ENCODE results near the gene SPAG9. TPM values are rescaled to one million over a fixed set of nuclear protein-coding genes. Genes with fewer than 3 reads are reported as not detected.

Gene SPAG9
- total RNA-seq, 1 experiment from 2014 or later: 77.6 TPM

GRCh38 chr17:50935221-50935995 is 185.3 kb downstream of the SPAG9 start:
- intact Hi-C loops (cut with micrococcal nuclease): no loop called here
- ChIA-PET CTCF (interaction anchor here (0.6 to 1.1 kb wide), 2 partner anchors 9 to 83 kb away, joined by 3 read pairs; no protein-coding TSS in a partner anchor), RAD21 (ENCODE audit: low non-redundant PET in 1 of 2, low total read pairs in 2 of 2, uncharacterized antibody in 2 of 2, unreplicated experiment in 2 of 2) (no interaction called here), POLR2A (interaction anchor here (1.4 to 2.0 kb wide), 3 partner anchors 9 to 69 kb away, joined by 4 to 17 read pairs (median 5); partner anchors contain the start of gene TOB1)
- Histone ChIP-seq H3K4me2 (ENCODE audit: low read length) (no peak overlapping the region), H3K9me3 (ENCODE audit: control insufficient read depth in 1 of 2, insufficient read depth in 1 of 2, low read depth in 1 of 2, low read length in 2 of 2) (no peaks in the 10 kb centered on the region), H3K79me2 (ENCODE audit: insufficient read depth, low read length) (no peaks in the 10 kb centered on the region), H4K20me1 (ENCODE audit: insufficient read depth) (no peaks in the 10 kb centered on the region), H3K4me1 (ENCODE audit: control insufficient read depth in 1 of 2, insufficient read depth in 2 of 2, low read length in 2 of 2) (peaks cover 0 to 16% of the 10 kb centered on the region in 2 experiments; a peak in 2 of 4 replicates), H3K9ac (ENCODE audit: low read length) (no peak overlapping the region), H2AFZ (ENCODE audit: low read depth, low read length, poor library complexity, severe bottlenecking) (no peak overlapping the region), H3K27me3 (ENCODE audit: insufficient read depth, low read length) (no peaks in the 10 kb centered on the region), H3K36me3 (ENCODE audit: control insufficient read depth in 1 of 2, insufficient read depth in 2 of 2, low read length in 2 of 2) (no peaks in the 10 kb centered on the region), H3K4me3 (replicated peaks in 1 of 2; ENCODE audit: low read depth in 1 of 2, low read length in 2 of 2) (no peak overlapping the region), H3K27ac (ENCODE audit: low read depth, low read length) (no peak overlapping the region), H3K9me2 (ENCODE audit: insufficient read depth) (no peaks in the 10 kb centered on the region)
- BruUV-seq (replicated peaks): no TSS peak
- no peak for DNase-seq (ENCODE audit: low read depth, low spot score)
- no peak for ATAC-seq
- TF ChIP-seq ELF1 (IDR thresholded peaks at IDR 0.05; ENCODE audit: borderline replicate concordance, low read depth) (no peak), EGR1 (IDR thresholded peaks at IDR 0.05; ENCODE audit: low read depth) (no peak), POLR2A (IDR thresholded peaks at IDR 0.05; ENCODE audit: borderline replicate concordance, extremely low read depth, insufficient read depth, insufficient read length) (no peak), CBX3 (IDR thresholded peaks at IDR 0.05; ENCODE audit: low read depth) (no peak), SP1 (IDR thresholded peaks at IDR 0.05; ENCODE audit: low read depth) (no peak), JUND (IDR thresholded peaks at IDR 0.05) (no peak), CEBPB (IDR thresholded peaks at IDR 0.05; ENCODE audit: low read depth) (no peak), MAX (IDR thresholded peaks at IDR 0.05) (no peak), REST (IDR thresholded peaks at IDR 0.05; ENCODE audit: low read depth) (no peak), CTCF (IDR thresholded peaks at IDR 0.05 in 2 of 3, conservative IDR thresholded peaks at IDR 0.05 in 1 of 3; ENCODE audit: borderline replicate concordance in 1 of 3, insufficient read depth in 1 of 3, low read depth in 2 of 3, low read length in 2 of 3) (no peak), ZNF274 (IDR thresholded peaks at IDR 0.05; ENCODE audit: low read depth, low read length) (no peak), FOSL1 (IDR thresholded peaks at IDR 0.05; ENCODE audit: low read depth) (no peak), SIN3A (IDR thresholded peaks at IDR 0.05; ENCODE audit: low read depth) (no peak), YY1 (IDR thresholded peaks at IDR 0.05; ENCODE audit: extremely low read depth, insufficient replicate concordance, low read depth, low read length) (no peak), EZH2 (IDR thresholded peaks at IDR 0.05) (no peak), SRF (IDR thresholded peaks at IDR 0.05; ENCODE audit: low read depth) (no peak), EZH2phosphoT487 (IDR thresholded peaks at IDR 0.05; ENCODE audit: borderline replicate concordance) (no peak), ZFX (IDR thresholded peaks at IDR 0.05) (no peak)
